CD8-positive, alpha-beta memory T cell (primary cell): ENCODE measurements around the gene LIPN. TPM values are rescaled to one million over a fixed set of nuclear protein-coding genes. Genes with fewer than 3 reads are reported as not detected.

Experiments used
- CTCF ChIA-PET: fragments of 350-600 bp; sonication (Branson Sonifier 250); formaldehyde crosslinking; loops from one replicate; lab custom pipeline; 2021; ENCODE audit warnings: antibody characterized with exemption; lab: Charles Lee
- POLR2A ChIA-PET: fragments of 350-600 bp; sonication (Branson Sonifier 250); formaldehyde crosslinking; loops from one replicate; lab custom pipeline; 2021; ENCODE audit warnings: antibody characterized with exemption; lab: Charles Lee
- DNase-seq, 5 donors: peaks; one replicate each; pipeline versions ENCODE4 v3.0.0 to v3.0.0-alpha.2; 2020 to 2022; ENCODE audit warnings: mixed read lengths in 1 of 5
- H3K27ac ChIP-seq: one replicate; pipeline ENCODE4 v1.7.0; 2013; ENCODE audit warnings: low read depth, mild to moderate bottlenecking, low read length, moderate library complexity
- H3K27me3 ChIP-seq: 2 replicates; pipeline ENCODE4 v1.7.0; 2013; ENCODE audit warnings: low read length, mild to moderate bottlenecking; ENCODE audit not compliant: insufficient read depth, poor library complexity, severe bottlenecking
- H3K36me3 ChIP-seq: 2 replicates; pipeline ENCODE4 v1.7.0; 2013; ENCODE audit warnings: mild to moderate bottlenecking, low read length, moderate library complexity; ENCODE audit not compliant: insufficient read depth
- H3K4me1 ChIP-seq: 2 replicates; pipeline ENCODE4 v1.7.0; 2013; ENCODE audit warnings: mild to moderate bottlenecking, low read length, moderate library complexity; ENCODE audit not compliant: insufficient read depth
- H3K4me3 ChIP-seq: 2 replicates; pipeline ENCODE4 v1.7.0; 2013; ENCODE audit warnings: mild to moderate bottlenecking, low read length
- H3K9me3 ChIP-seq: 2 replicates; pipeline ENCODE4 v1.7.0; 2013; ENCODE audit warnings: mild to moderate bottlenecking, low read length
- H3K27ac Mint-ChIP-seq, 8 donors: one replicate each; pipeline ENCODE4 v1.8.0; 2020 to 2021; ENCODE audit warnings: mixed read lengths in 8 of 8, mild to moderate bottlenecking in 6 of 8, inconsistent platforms in 3 of 8, moderate library complexity in 3 of 8
- H3K27me3 Mint-ChIP-seq, 2 donors: one replicate each; pipeline ENCODE4 v1.8.0; 2020 to 2021; ENCODE audit warnings: mixed read lengths in 2 of 2, mild to moderate bottlenecking in 1 of 2, moderate library complexity in 1 of 2
- H3K36me3 Mint-ChIP-seq, 3 donors: one replicate each; pipeline ENCODE4 v1.8.0; 2020 to 2021; ENCODE audit warnings: mixed read lengths in 3 of 3, inconsistent platforms in 1 of 3, mild to moderate bottlenecking in 1 of 3
- H3K4me1 Mint-ChIP-seq, 3 donors: one replicate each; pipeline ENCODE4 v1.8.0; 2020 to 2021; ENCODE audit warnings: mixed read lengths in 3 of 3, inconsistent platforms in 1 of 3, mild to moderate bottlenecking in 1 of 3
- H3K4me3 Mint-ChIP-seq, 7 donors: one replicate each; pipeline ENCODE4 v1.8.0; 2020 to 2021; ENCODE audit warnings: mixed read lengths in 7 of 7, mild to moderate bottlenecking in 6 of 7, moderate library complexity in 4 of 7, inconsistent platforms in 2 of 7
- H3K9me3 Mint-ChIP-seq, 5 donors: one replicate each; pipeline ENCODE4 v1.8.0; 2020 to 2022; ENCODE audit warnings: mixed read lengths in 5 of 5, mild to moderate bottlenecking in 3 of 5, moderate library complexity in 2 of 5, inconsistent platforms in 1 of 5
- polyA plus RNA-seq: library from polyadenylated mRNA; unstranded; fragments of 300-500 nt; fragmentation: Illumina TruSeq; gene quantifications from one replicate; pipeline ENCODE4 v1.2.3, GENCODE V29; 2021
- total RNA-seq, 2 experiments: library from RNA; stranded (reverse); gene quantifications; one replicate each; pipeline ENCODE4 v1.2.3, GENCODE V29; 2021

Gene LIPN
- total and polyA plus RNA-seq, 3 experiments from 2014 or later, result not detected

DNA sequence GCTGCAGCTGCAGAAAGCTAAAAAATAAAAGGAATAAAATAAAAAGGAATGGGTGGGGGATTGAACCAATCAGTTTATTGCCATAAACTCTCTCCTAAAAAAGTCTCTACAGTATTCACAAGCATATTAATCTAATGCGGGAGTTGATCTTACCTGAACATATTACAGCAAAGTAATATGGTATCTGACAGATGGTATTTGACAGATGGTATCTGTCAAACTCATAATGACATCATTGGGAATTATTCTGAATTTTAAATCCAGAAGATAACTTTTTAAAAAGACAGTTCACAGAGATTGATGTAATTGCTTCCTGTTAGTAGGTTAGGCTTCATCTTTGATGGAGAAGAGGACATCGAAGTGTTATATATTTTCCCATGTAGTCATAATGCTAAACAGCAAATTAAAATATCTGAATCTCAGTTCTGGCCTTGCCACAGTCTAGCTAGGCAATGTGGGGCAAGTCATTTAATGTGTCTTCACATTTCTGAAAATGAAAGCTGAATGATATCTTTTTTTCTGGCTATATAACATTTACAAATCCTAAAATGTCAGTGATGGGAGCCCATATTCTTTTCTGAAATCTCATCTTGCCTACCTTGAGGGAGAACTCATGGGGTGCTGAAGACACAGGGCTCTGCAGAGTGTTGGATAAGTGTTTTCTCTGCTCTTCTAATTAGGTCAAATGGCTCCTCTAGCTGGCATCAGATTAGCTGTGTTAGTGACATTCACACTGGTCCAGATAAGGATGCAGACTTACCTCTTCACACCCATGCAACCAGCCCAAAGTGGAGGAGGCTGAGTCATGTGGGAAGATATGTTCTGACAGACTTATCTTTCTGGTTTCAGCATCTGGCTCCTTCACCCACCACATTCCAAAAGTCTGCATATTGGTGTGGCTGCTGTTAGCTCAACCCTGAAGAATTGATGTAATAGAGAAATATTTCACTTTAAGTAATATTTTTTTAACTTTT is 40.6 kb downstream of the LIPN start:
- H3K9me3 Mint-ChIP-seq, result no peaks in the 10 kb centered on the region
- H3K27ac ChIP-seq, result no peak overlapping the region
- H3K36me3 Mint-ChIP-seq, result peaks cover 0 to 2% (median 0%) of the 10 kb centered on the region in 3 donors
- POLR2A ChIA-PET, result no interaction called here
- no peak overlapping the region for H3K27ac Mint-ChIP-seq
- no peak overlapping the region for H3K4me3 ChIP-seq
- H3K27me3 Mint-ChIP-seq, result no peaks in the 10 kb centered on the region
- no peaks in the 10 kb centered on the region for H3K27me3 ChIP-seq
- no peak overlapping the region for H3K4me3 Mint-ChIP-seq
- CTCF ChIA-PET, result interaction anchor here (1.2 to 1.5 kb wide), 3 partner anchors 9 to 35 kb away, joined by 4 to 5 read pairs (median 4); no protein-coding TSS in a partner anchor
- DNase-seq, result no peak
- no peaks in the 10 kb centered on the region for H3K9me3 ChIP-seq
- no peaks in the 10 kb centered on the region for H3K4me1 ChIP-seq
- peaks cover 0 to 5% (median 0%) of the 10 kb centered on the region in 3 donors for H3K4me1 Mint-ChIP-seq
- H3K36me3 ChIP-seq, result no peaks in the 10 kb centered on the region

DNA sequence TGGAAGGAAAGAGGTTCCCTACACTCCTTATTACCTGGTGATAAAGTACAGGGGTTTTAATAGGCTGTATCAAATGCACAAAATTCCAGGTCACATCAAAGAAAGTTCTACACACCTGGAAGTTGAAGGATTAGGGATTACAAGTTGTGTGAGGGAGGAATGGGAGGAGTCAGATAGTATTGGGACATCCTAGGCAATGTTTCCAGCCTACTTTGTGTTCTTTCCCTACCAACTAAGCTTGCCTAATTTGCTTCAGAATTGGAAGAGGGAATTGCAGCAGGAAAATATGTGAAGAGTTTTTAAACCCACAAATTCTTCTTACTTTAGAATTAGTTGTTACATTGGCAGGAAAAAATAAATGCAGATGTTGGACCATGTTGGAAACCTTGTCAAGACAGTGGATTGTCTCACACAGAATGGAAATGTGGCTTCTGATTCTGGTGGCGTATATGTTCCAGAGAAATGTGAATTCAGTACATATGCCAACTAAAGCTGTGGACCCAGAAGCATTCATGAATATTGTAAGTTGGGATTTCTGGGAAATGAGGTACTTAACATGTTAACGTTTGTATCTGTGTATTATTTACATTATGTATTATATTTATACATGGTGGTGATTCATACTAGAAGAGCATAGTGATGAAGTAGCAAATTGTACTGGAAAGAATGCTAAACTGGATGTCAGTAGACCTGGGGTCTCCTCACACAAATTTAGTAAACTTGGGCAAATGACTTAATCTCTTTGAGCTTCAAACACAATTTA is 42.9 kb downstream of the LIPN start, which contains the start of gene LIPM:
LIPM (plus strand) TSS at position 208 of the 763 bp plus-strand sequence; CDS start at position 375, 167 bp downstream.
- H3K4me1 ChIP-seq, result no peaks in the 10 kb centered on the region
- no peak within 1 kb of the TSS for H3K27ac ChIP-seq
- Mint-ChIP-seq H3K4me3 (no peak within 1 kb of the TSS), H3K9me3 (no peaks in the 10 kb centered on the region), H3K4me1 (peaks cover 0 to 5% (median 0%) of the 10 kb centered on the region in 3 donors), H3K27me3 (no peaks in the 10 kb centered on the region), H3K36me3 (peaks cover 0 to 2% (median 0%) of the 10 kb centered on the region in 3 donors), H3K27ac (no peak within 1 kb of the TSS)
- H3K27me3 ChIP-seq, result no peaks in the 10 kb centered on the region
- no peak for DNase-seq
- ChIA-PET POLR2A (no interaction called here), CTCF (no interaction called here)
- H3K4me3 ChIP-seq, result no peak within 1 kb of the TSS
- no peaks in the 10 kb centered on the region for H3K36me3 ChIP-seq
- no peaks in the 10 kb centered on the region for H3K9me3 ChIP-seq

DNA sequence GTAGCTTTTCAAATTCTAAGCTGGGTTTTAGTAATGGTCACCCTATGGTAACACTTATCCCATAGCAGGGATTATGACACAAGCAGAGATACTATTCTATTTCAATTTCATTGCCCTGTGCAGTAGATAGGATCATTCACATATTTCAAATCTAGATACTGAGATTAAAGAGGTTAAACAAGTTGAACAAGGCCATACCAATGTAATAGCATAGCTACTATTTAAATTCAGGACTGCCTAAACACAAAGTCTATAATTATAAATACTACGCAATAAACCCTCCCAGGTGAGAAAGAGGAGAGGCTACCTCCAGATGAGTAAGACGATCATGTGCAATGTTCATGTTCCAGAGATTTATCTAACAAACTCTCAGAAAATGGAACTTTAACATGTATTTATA is 43.8 kb downstream of the LIPN start:
- Mint-ChIP-seq H3K27ac (no peak overlapping the region), H3K4me1 (peaks cover 0 to 5% (median 0%) of the 10 kb centered on the region in 3 donors), H3K9me3 (no peaks in the 10 kb centered on the region), H3K4me3 (no peak overlapping the region), H3K27me3 (no peaks in the 10 kb centered on the region), H3K36me3 (no peaks in the 10 kb centered on the region)
- ChIA-PET POLR2A (no interaction called here), CTCF (no interaction called here)
- DNase-seq, result no peak
- Histone ChIP-seq H3K27me3 (no peaks in the 10 kb centered on the region), H3K4me1 (no peaks in the 10 kb centered on the region), H3K4me3 (no peak overlapping the region), H3K27ac (no peak overlapping the region), H3K9me3 (no peaks in the 10 kb centered on the region), H3K36me3 (no peaks in the 10 kb centered on the region)

DNA sequence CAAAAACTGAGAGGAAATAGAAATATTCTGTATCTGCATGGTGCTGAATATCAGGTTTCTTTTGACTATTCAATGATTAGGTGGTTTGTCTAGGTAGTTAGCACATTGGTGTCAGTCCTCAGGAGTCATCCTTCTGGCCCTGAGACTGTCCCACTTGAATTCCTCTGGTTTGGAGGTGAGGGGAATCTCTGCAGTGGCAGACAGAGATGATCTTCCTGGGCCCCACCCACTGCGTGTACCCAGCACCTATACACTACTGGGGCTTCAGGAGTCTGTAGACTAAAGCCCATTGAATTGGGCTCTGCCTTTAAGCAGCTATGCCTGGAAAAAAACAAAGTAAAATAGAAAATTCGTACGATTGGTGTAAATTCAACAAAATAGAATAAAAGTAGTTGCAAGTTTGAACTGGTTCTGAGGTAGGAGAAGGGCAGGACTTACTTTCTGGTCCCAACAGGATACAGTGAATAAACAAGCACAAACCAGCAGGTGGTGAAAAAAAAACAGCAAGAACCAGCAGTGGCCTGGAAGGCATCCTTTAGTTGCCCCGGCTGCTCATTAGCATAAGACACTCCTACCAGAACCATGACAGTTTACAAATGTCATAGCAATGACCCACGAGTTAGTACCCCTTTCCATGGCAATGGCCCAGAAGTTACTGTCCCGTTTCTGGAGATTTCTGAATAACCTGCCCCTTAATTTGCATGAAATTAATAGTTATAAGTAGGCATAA is 44.4 kb downstream of the LIPN start:
- Mint-ChIP-seq H3K27ac (no peak overlapping the region), H3K9me3 (no peaks in the 10 kb centered on the region), H3K27me3 (no peaks in the 10 kb centered on the region), H3K4me3 (no peak overlapping the region), H3K36me3 (no peaks in the 10 kb centered on the region), H3K4me1 (peaks cover 0 to 5% (median 0%) of the 10 kb centered on the region in 3 donors)
- DNase-seq, result no peak
- H3K27me3 ChIP-seq, result no peaks in the 10 kb centered on the region
- no peaks in the 10 kb centered on the region for H3K9me3 ChIP-seq
- H3K4me1 ChIP-seq, result no peaks in the 10 kb centered on the region
- ChIA-PET CTCF (no interaction called here), POLR2A (no interaction called here)
- H3K27ac ChIP-seq, result no peak overlapping the region
- no peaks in the 10 kb centered on the region for H3K36me3 ChIP-seq
- no peak overlapping the region for H3K4me3 ChIP-seq

DNA sequence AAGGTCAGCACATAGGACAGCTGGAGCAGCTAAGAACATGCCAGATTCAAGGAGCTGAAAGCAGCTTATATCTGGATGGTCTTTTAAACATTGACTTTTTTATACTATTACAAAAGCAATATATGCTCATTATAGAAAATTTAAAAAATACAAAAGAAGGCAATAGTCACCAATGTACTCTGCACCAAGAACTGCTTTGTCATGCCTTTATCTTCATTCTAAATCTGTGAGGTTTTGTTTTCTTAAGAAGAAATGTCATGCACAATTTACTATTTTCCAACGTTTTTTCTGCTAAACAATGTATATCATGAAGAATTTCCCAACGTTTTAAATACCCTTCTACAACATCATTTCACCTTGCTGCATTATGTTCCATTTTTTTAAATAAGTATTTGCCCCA is 45.5 kb downstream of the LIPN start:
- POLR2A ChIA-PET, result no interaction called here
- CTCF ChIA-PET, result no interaction called here
- no peak overlapping the region for H3K4me3 Mint-ChIP-seq

DNA sequence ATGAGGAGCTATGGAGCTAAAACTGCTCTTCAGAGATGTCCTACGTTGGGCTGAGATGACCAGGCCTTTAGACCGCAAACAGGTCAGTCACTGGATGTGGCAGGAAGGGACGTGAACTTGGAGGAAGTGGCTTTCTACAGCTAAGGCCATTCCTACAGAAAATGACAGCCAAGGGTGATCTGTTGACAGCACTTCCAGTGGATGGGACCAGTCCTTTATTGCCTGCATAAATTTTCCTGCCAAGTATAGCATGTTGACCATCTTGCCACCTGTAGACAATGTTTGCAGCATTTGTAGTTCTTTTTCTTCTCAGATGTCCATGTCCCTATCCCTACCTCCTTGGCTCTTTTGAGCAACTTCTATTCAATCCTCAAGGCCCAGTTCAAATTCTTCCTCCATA is 46.1 kb downstream of the LIPN start:
- peaks cover 8% of the 10 kb centered on the region for H3K4me1 ChIP-seq
- peaks cover 10 to 14% (median 13%) of the 10 kb centered on the region in 3 donors for H3K4me1 Mint-ChIP-seq
- no peaks in the 10 kb centered on the region for H3K36me3 ChIP-seq
- no peak overlapping the region for H3K4me3 Mint-ChIP-seq
- no peak overlapping the region for H3K4me3 ChIP-seq
- H3K36me3 Mint-ChIP-seq, result no peaks in the 10 kb centered on the region
- no peak overlapping the region for H3K27ac Mint-ChIP-seq
- POLR2A ChIA-PET, result no interaction called here
- H3K9me3 Mint-ChIP-seq, result no peaks in the 10 kb centered on the region
- CTCF ChIA-PET, result no interaction called here
- no peak for DNase-seq
- no peaks in the 10 kb centered on the region for H3K27me3 Mint-ChIP-seq
- no peaks in the 10 kb centered on the region for H3K27me3 ChIP-seq
- H3K9me3 ChIP-seq, result no peaks in the 10 kb centered on the region
- no peak overlapping the region for H3K27ac ChIP-seq

More for the DNA sequence above, 45.5 kb downstream of the LIPN start:
- no peaks in the 10 kb centered on the region for H3K27me3 ChIP-seq
- Mint-ChIP-seq H3K9me3 (no peaks in the 10 kb centered on the region), H3K4me1 (peaks cover 7 to 13% (median 8%) of the 10 kb centered on the region in 3 donors), H3K36me3 (no peaks in the 10 kb centered on the region), H3K27ac (no peak overlapping the region), H3K27me3 (no peaks in the 10 kb centered on the region)
- H3K4me3 ChIP-seq, result no peak overlapping the region
- no peaks in the 10 kb centered on the region for H3K36me3 ChIP-seq
- no peaks in the 10 kb centered on the region for H3K9me3 ChIP-seq
- DNase-seq, result no peak
- no peak overlapping the region for H3K27ac ChIP-seq
- H3K4me1 ChIP-seq, result peaks cover 6% of the 10 kb centered on the region

DNA sequence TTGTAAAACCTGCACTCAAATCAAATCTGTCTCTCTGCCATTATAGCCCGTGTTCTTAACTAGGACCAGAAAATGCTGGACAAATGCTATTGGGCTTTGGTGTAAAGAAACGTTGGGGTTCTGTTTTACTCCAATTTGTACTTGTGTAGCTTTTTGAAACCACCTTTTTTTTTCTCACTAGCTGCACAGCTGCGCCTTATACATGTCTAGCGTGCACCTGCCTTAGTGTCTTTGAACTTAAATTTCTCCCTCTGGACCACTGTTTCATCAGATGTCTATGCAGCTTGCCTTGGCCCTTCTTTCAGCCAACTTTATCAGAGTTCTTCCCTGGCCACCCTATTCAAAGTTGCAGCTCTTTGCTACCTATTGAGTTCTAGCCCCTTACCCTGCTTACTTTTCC is 49.8 kb downstream of the LIPN start:
- Mint-ChIP-seq H3K27ac (peak overlapping the region in 1 of 8 donors; percentile 58), H3K4me1 (peaks cover 10 to 14% (median 13%) of the 10 kb centered on the region in 3 donors), H3K4me3 (no peak overlapping the region), H3K9me3 (no peaks in the 10 kb centered on the region), H3K36me3 (no peaks in the 10 kb centered on the region), H3K27me3 (no peaks in the 10 kb centered on the region)
- Histone ChIP-seq H3K27me3 (no peaks in the 10 kb centered on the region), H3K27ac (no peak overlapping the region), H3K4me3 (no peak overlapping the region), H3K36me3 (no peaks in the 10 kb centered on the region), H3K9me3 (no peaks in the 10 kb centered on the region), H3K4me1 (peaks cover 10% of the 10 kb centered on the region)
- no peak for DNase-seq
- ChIA-PET POLR2A (no interaction called here), CTCF (interaction anchor here (1.2 to 3.9 kb wide), 6 partner anchors 9 to 123 kb away, joined by 4 to 42 read pairs (median 7); no protein-coding TSS in a partner anchor)
